IMR-90 (cell line): Measurements from ENCODE around the gene RPS6KB1. TPM values are rescaled to one million over a fixed set of nuclear protein-coding genes. Genes with fewer than 3 reads are reported as not detected.

Source experiments
- ATAC-seq: fragments of 200-7000 bp; cut with Tn5 transposase; 2 replicates; pipeline ENCODE4 v1.9.1; 2020; ENCODE audit warnings: low read depth, mild to moderate bottlenecking, moderate library complexity
- BruUV-seq: library from RNA; stranded (reverse); fragments of 400-500 nt; replicated peaks from 2 replicates; lab custom pipeline; 2021; lab: Mats Ljungman, UMichigan
- CTCF ChIA-PET: fragments of 300-600 bp; formaldehyde crosslinking; extraction: SDS; loops from one replicate; lab custom pipeline; 2021; ENCODE audit warnings: antibody characterized with exemption; lab: Yijun Ruan, JAX
- POLR2A ChIA-PET: fragments of 300-600 bp; sonication (Branson Sonifier 250); formaldehyde crosslinking; loops from one replicate; lab custom pipeline; 2022; ENCODE audit warnings: antibody characterized with exemption; ENCODE audit not compliant: unreplicated experiment; lab: Charles Lee
- DNase-seq: peaks from one replicate; pipeline ENCODE4 v3.0.0; 2013
- H2AFZ ChIP-seq: replicated peaks from 2 replicates; pipeline ENCODE3; 2013; ENCODE audit warnings: low read length, mild to moderate bottlenecking; ENCODE audit not compliant: poor library complexity
- H2AK5ac ChIP-seq: 2 replicates; pipeline ENCODE4 v1.6.1; 2013; ENCODE audit warnings: low read depth, low read length, inconsistent platforms
- H2AK9ac ChIP-seq: replicated peaks from 2 replicates; pipeline ENCODE3; 2013; ENCODE audit warnings: mild to moderate bottlenecking, low read depth, low read length, moderate library complexity; ENCODE audit not compliant: poor library complexity
- H2BK120ac ChIP-seq: 2 replicates; pipeline ENCODE4 v1.6.1; 2013; ENCODE audit warnings: low read depth, low read length, inconsistent platforms
- H2BK15ac ChIP-seq: 3 replicates; pipeline ENCODE4 v1.6.1; 2013; ENCODE audit warnings: low read depth, low read length, inconsistent platforms
- H2BK20ac ChIP-seq: 2 replicates; pipeline ENCODE4 v1.6.1; 2013; ENCODE audit warnings: low read depth, mild to moderate bottlenecking, inconsistent platforms, low read length, moderate library complexity
- H2BK5ac ChIP-seq: 2 replicates; pipeline ENCODE4 v1.6.1; 2013; ENCODE audit warnings: mild to moderate bottlenecking, low read depth, low read length, inconsistent platforms; ENCODE audit not compliant: poor library complexity, severe bottlenecking
- H3K14ac ChIP-seq: replicated peaks from 2 replicates; pipeline ENCODE4 v1.6.1; 2013; ENCODE audit warnings: low read depth, low read length, inconsistent platforms
- H3K18ac ChIP-seq: 2 replicates; pipeline ENCODE4 v1.6.1; 2013; ENCODE audit warnings: low read depth, low read length, control low read depth
- H3K23ac ChIP-seq: 2 replicates; pipeline ENCODE4 v1.6.1; 2013; ENCODE audit warnings: low read depth, low read length, inconsistent platforms
- H3K27ac ChIP-seq: 2 replicates; pipeline ENCODE4 v1.5.1; 2013; ENCODE audit warnings: mild to moderate bottlenecking, control low read depth, low read length; ENCODE audit not compliant: insufficient read depth
- H3K27me3 ChIP-seq: 2 replicates; pipeline ENCODE4 v1.6.1; 2013; ENCODE audit warnings: low read length; ENCODE audit not compliant: control insufficient read depth, insufficient read depth
- H3K36me3 ChIP-seq: 2 replicates; pipeline ENCODE4 v1.6.1; 2013; ENCODE audit warnings: low read length, mixed read lengths; ENCODE audit not compliant: control insufficient read depth, insufficient read depth
- H3K4ac ChIP-seq: 2 replicates; pipeline ENCODE4 v1.6.1; 2013; ENCODE audit warnings: low read depth, low read length, inconsistent platforms
- H3K4me1 ChIP-seq: 2 replicates; pipeline ENCODE4 v1.6.1; 2013; ENCODE audit warnings: low read length, mixed read lengths; ENCODE audit not compliant: control insufficient read depth, insufficient read depth
- H3K4me2 ChIP-seq: 2 replicates; pipeline ENCODE4 v1.6.1; 2013; ENCODE audit warnings: low read depth, mild to moderate bottlenecking, control low read depth, low read length, moderate library complexity
- H3K4me3 ChIP-seq: 2 replicates; pipeline ENCODE4 v1.5.1; 2013; ENCODE audit warnings: low read depth, mild to moderate bottlenecking, control low read depth, low read length, moderate library complexity; ENCODE audit not compliant: insufficient read depth
- H3K56ac ChIP-seq: 2 replicates; pipeline ENCODE4 v1.6.1; 2013; ENCODE audit warnings: low read length, inconsistent platforms; ENCODE audit not compliant: insufficient read depth; ENCODE audit errors: extremely low read depth
- H3K79me1 ChIP-seq, 2 experiments: 2 replicates each; pipeline ENCODE4 v1.6.1; 2013; ENCODE audit warnings: low read length in 2 of 2, inconsistent platforms in 1 of 2, low read depth in 1 of 2
- H3K9ac ChIP-seq: 2 replicates; pipeline ENCODE4 v1.6.1; 2013; ENCODE audit warnings: low read depth, low read length, control low read depth
- H3K9me1 ChIP-seq: 2 replicates; pipeline ENCODE4 v1.6.1; 2013; ENCODE audit warnings: low read length, inconsistent platforms; ENCODE audit not compliant: insufficient read depth
- H3K9me3 ChIP-seq: 2 replicates; pipeline ENCODE4 v1.6.1; 2013; ENCODE audit warnings: low read length; ENCODE audit not compliant: control insufficient read depth, insufficient read depth
- H4K20me1 ChIP-seq: 2 replicates; pipeline ENCODE4 v1.6.1; 2013; ENCODE audit warnings: low read length, inconsistent platforms; ENCODE audit not compliant: insufficient read depth
- H4K5ac ChIP-seq: 2 replicates; pipeline ENCODE4 v1.6.1; 2013; ENCODE audit warnings: mild to moderate bottlenecking, low read depth, low read length, control low read depth
- H4K8ac ChIP-seq, 2 experiments: 2 replicates each; pipeline ENCODE4 v1.6.1; 2013; ENCODE audit warnings: low read depth in 2 of 2, low read length in 2 of 2, control low read depth in 1 of 2, inconsistent platforms in 1 of 2
- H4K91ac ChIP-seq: 2 replicates; pipeline ENCODE4 v1.6.1; 2013; ENCODE audit warnings: low read depth, low read length, inconsistent platforms; ENCODE audit not compliant: insufficient read depth
- BHLHE40 ChIP-seq: fragments of 150-350 bp; IDR thresholded peaks from 2 replicates; pipeline ENCODE4 v1.6.1; 2016; ENCODE audit warnings: mild to moderate bottlenecking, low read depth, low read length
- CHD1 ChIP-seq: IDR thresholded peaks from 2 replicates; pipeline ENCODE4 v1.6.1; 2012; ENCODE audit warnings: low read depth, low read length, improper control_type of control experiment
- FOS ChIP-seq: fragments of 150-350 bp; IDR thresholded peaks from 2 replicates; pipeline ENCODE4 v1.6.1; 2016; ENCODE audit warnings: low read depth, low read length
- MAZ ChIP-seq: IDR thresholded peaks from 2 replicates; pipeline ENCODE4 v1.6.1; 2012; ENCODE audit warnings: low read depth, mild to moderate bottlenecking, low read length, improper control_type of control experiment, moderate library complexity, borderline replicate concordance
- MXI1 ChIP-seq: IDR thresholded peaks from 2 replicates; pipeline ENCODE4 v1.6.1; 2012; ENCODE audit warnings: low read depth, mild to moderate bottlenecking, low read length, moderate library complexity, borderline replicate concordance
- NFE2L2 ChIP-seq: fragments of 150-350 bp; IDR thresholded peaks from 2 replicates; pipeline ENCODE4 v1.6.1; 2016; ENCODE audit warnings: low read depth, mild to moderate bottlenecking, low read length
- POLR2A ChIP-seq: IDR thresholded peaks from 2 replicates; pipeline ENCODE4 v1.6.1; 2012; ENCODE audit warnings: mild to moderate bottlenecking, low read depth, low read length
- RAD21 ChIP-seq: IDR thresholded peaks from 2 replicates; pipeline ENCODE4 v1.6.1; 2012; ENCODE audit warnings: low read length, improper control_type of control experiment
- SMC3 ChIP-seq: fragments of 150-350 bp; IDR thresholded peaks from 2 replicates; pipeline ENCODE4 v1.6.1; 2016; ENCODE audit warnings: low read depth, mild to moderate bottlenecking, antibody characterized with exemption, low read length, moderate library complexity
- WGBS, 2 experiments: methylation state at CpG; one replicate each; pipeline versions ENCODE4 v1.1.5 to v1.1.7; 2013; ENCODE audit warnings: missing lambda C conversion rate in 2 of 2; ENCODE audit not compliant: insufficient read length in 1 of 2; ENCODE audit errors: extremely low coverage in 2 of 2; 5-methylcytosine and 5-hydroxymethylcytosine counted together
- dilution Hi-C: fragments of 300-500 bp; cut with HindIII; formaldehyde crosslinking; loops from one replicate; pipeline ENCODE4 v1.14.3; 2018; ENCODE audit warnings: low sequenced_read_pairs; ENCODE audit not compliant: unreplicated experiment
- in situ Hi-C: fragments of 300-500 bp; cut with MboI; formaldehyde crosslinking; loops from 3 replicates; pipeline ENCODE4 v1.14.3; 2019; ENCODE audit warnings: low sequenced_read_pairs, inconsistent platforms, mixed read lengths
- intact Hi-C: fragments of 100-400 bp; cut with micrococcal nuclease; formaldehyde crosslinking; loops from 2 replicates; pipeline ENCODE4 v1.10.0; 2022
- polyA plus RNA-seq, 3 experiments: library from polyadenylated mRNA; depleted of rRNA; stranded (reverse); fragments of >200 nt; gene quantifications; 2 replicates each; pipeline ENCODE4 v1.2.3, GENCODE V29; 2012; ENCODE audit warnings: low replicate concordance in 1 of 3
- total RNA-seq: library from RNA; depleted of rRNA; stranded (reverse); fragments of >200 nt; gene quantifications from 2 replicates; pipeline ENCODE4 v1.2.3, GENCODE V29; 2012
- TF ChIP-seq, protein P1 (sequence below): fragments of 150-350 bp; IDR thresholded peaks from 2 replicates; pipeline ENCODE4 v1.6.1; 2017; ENCODE audit warnings: mild to moderate bottlenecking, antibody characterized with exemption, low read length, low read depth
- TF ChIP-seq, protein P2 (sequence below): conservative IDR thresholded peaks from 2 replicates; pipeline ENCODE4 v1.5.1; 2012; ENCODE audit warnings: mild to moderate bottlenecking, low read depth, low read length, improper control_type of control experiment

RPS6KB1 gene
- total and polyA plus RNA-seq, 2 of the 4 experiments (the other 2 are of a cell fraction), result 11.7 to 20.3 TPM

DNA sequence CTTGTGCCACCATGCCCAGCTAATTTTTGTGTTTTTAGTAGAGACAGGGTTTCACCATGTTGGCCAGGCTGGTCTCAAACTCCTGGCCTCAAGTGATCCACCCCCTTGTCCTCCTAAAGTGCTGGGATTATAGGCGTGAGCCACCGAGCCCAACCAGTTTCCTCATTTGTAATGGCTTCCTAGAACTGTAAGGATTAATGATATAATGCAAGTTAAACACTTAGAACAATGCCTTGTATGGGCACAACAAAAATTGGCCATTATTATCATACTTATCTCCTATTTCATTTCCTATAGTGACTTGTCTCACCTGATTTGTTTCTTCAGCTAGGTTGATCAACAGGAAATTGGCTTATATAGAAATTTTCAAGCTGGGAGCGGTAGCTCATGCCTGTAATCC is 14.3 kb upstream of the RPS6KB1 start:
- no peaks in the 10 kb centered on the region for H3K9me1 ChIP-seq
- ChIA-PET POLR2A (no interaction called here), CTCF (no interaction called here)
- no peak overlapping the region for H3K4me3 ChIP-seq
- no peak overlapping the region for H3K9ac ChIP-seq
- dilution Hi-C loops, result no loop called here
- WGBS, 2 experiments, result no CpG with 5 or more reads among the region's 3 CpGs
- no peak for TF ChIP-seq CHD1
- TF ChIP-seq RAD21, result no peak
- TF ChIP-seq SMC3, result no peak
- TF ChIP-seq FOS, result no peak
- no peak for TF ChIP-seq BHLHE40
- TF ChIP-seq, protein P1, sequence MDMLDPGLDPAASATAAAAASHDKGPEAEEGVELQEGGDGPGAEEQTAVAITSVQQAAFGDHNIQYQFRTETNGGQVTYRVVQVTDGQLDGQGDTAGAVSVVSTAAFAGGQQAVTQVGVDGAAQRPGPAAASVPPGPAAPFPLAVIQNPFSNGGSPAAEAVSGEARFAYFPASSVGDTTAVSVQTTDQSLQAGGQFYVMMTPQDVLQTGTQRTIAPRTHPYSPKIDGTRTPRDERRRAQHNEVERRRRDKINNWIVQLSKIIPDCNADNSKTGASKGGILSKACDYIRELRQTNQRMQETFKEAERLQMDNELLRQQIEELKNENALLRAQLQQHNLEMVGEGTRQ, result no peak
- TF ChIP-seq, protein P2, sequence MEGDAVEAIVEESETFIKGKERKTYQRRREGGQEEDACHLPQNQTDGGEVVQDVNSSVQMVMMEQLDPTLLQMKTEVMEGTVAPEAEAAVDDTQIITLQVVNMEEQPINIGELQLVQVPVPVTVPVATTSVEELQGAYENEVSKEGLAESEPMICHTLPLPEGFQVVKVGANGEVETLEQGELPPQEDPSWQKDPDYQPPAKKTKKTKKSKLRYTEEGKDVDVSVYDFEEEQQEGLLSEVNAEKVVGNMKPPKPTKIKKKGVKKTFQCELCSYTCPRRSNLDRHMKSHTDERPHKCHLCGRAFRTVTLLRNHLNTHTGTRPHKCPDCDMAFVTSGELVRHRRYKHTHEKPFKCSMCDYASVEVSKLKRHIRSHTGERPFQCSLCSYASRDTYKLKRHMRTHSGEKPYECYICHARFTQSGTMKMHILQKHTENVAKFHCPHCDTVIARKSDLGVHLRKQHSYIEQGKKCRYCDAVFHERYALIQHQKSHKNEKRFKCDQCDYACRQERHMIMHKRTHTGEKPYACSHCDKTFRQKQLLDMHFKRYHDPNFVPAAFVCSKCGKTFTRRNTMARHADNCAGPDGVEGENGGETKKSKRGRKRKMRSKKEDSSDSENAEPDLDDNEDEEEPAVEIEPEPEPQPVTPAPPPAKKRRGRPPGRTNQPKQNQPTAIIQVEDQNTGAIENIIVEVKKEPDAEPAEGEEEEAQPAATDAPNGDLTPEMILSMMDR, result no peak
- no peak for TF ChIP-seq MAZ
- no peak for TF ChIP-seq POLR2A
- no peak for TF ChIP-seq MXI1
- no peak for TF ChIP-seq NFE2L2
- no peak overlapping the region for H2AK9ac ChIP-seq
- no peak overlapping the region for H4K8ac ChIP-seq
- no peak overlapping the region for H2AK5ac ChIP-seq
- ATAC-seq (no peak), DNase-seq (no peak)
- H4K5ac ChIP-seq, result no peak overlapping the region
- H3K79me1 ChIP-seq, result no peaks in the 10 kb centered on the region
- no peaks in the 10 kb centered on the region for H3K27me3 ChIP-seq
- H2BK15ac ChIP-seq, result no peak overlapping the region
- no peak overlapping the region for H3K27ac ChIP-seq
- H3K4me1 ChIP-seq, result no peaks in the 10 kb centered on the region
- H3K4me2 ChIP-seq, result no peak overlapping the region
- no peak overlapping the region for H3K4ac ChIP-seq
- BruUV-seq, result no TSS peak
- no peak overlapping the region for H4K91ac ChIP-seq
- H3K14ac ChIP-seq, result no peak overlapping the region
- H2BK120ac ChIP-seq, result no peak overlapping the region
- intact Hi-C loops, result no loop called here
- no peaks in the 10 kb centered on the region for H3K9me3 ChIP-seq
- H2BK5ac ChIP-seq, result no peak overlapping the region
- no peak overlapping the region for H3K56ac ChIP-seq
- H2AFZ ChIP-seq, result no peak overlapping the region
- no peaks in the 10 kb centered on the region for H4K20me1 ChIP-seq
- H2BK20ac ChIP-seq, result no peak overlapping the region
- no peak overlapping the region for H3K23ac ChIP-seq
- peaks cover 6% of the 10 kb centered on the region for H3K36me3 ChIP-seq
- in situ Hi-C loops, result no loop called here
- no peak overlapping the region for H3K18ac ChIP-seq
